ENCODE results near the gene SQSTM1. TPM values are rescaled to one million over a fixed set of nuclear protein-coding genes. Genes with fewer than 3 reads are reported as not detected.

Gene SQSTM1
- total and polyA plus RNA-seq, 12 donors: 258 to 2,312 (median 660) TPM

DNA sequence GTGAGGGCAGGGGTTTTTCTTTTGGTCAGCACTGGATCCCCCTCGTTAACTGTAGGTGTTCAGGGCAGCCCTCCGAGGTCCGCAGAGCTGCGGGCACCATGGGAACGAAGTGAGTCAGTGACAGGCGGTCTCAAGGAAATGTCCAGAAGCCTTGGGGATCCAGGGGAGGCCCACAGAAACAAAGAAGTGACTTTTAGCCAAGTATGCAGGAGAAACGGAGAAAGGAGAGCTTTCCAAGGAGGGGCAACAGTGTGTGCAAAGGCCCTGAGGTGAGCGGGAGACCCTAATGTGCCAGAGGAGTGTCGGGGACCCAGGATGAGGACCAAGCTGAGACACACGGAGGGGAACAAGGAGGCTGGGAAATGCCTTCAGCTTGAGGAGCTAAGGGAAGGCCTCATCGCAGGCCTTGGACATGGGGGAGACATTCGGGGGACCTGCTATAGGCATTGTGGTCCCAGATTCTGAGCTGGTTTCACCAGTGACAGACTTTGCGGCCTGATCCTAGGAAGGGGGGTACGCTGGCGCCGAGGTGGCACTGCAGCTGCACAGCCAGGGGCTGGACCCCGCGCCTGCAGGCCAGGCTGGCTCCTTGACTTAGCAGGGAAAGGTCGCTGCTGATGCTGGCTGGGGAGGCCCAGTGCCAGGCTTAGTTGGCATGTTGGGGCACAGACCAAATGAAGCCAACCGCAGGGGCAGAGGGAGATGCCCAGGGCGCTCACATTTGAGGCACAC is 23.7 kb upstream of the SQSTM1 start:
- H3K27me3 ChIP-seq: no peaks in the 10 kb centered on the region
- H3K4me3 ChIP-seq: peak overlapping the region in 2 of 4 donors; percentile 29 to 64
- intact Hi-C loops (cut with DNase I): loop anchor here in 1 of 2 donors (5.0 kb wide), 1 partner anchor 35 kb away; no protein-coding TSS in a partner anchor
- TF ChIP-seq, protein P1, sequence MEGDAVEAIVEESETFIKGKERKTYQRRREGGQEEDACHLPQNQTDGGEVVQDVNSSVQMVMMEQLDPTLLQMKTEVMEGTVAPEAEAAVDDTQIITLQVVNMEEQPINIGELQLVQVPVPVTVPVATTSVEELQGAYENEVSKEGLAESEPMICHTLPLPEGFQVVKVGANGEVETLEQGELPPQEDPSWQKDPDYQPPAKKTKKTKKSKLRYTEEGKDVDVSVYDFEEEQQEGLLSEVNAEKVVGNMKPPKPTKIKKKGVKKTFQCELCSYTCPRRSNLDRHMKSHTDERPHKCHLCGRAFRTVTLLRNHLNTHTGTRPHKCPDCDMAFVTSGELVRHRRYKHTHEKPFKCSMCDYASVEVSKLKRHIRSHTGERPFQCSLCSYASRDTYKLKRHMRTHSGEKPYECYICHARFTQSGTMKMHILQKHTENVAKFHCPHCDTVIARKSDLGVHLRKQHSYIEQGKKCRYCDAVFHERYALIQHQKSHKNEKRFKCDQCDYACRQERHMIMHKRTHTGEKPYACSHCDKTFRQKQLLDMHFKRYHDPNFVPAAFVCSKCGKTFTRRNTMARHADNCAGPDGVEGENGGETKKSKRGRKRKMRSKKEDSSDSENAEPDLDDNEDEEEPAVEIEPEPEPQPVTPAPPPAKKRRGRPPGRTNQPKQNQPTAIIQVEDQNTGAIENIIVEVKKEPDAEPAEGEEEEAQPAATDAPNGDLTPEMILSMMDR (IDR thresholded peaks at IDR 0.05): no peak
- TF ChIP-seq POLR2A (IDR thresholded peaks at IDR 0.05): no peak
- no peaks in the 10 kb centered on the region for H3K9me3 ChIP-seq (replicated peaks in 1 of 3)
- peak in 3 of 7 donors; percentile 20 to 34 (median 24) for DNase-seq
- peak overlapping the region in 4 of 5 donors; percentile 72 to 88 (median 86) for H3K27ac ChIP-seq
- H3K36me3 ChIP-seq (replicated peaks in 1 of 2): peaks cover 0 to 43% of the 10 kb centered on the region in 2 donors
- H3K4me1 ChIP-seq (replicated peaks in 1 of 2): peaks cover 12 to 40% of the 10 kb centered on the region in 2 donors
- WGBS, 4 donors: 65 to 79% (median 74%) methylated on average over 14 to 21 of the region's 21 CpGs

DNA sequence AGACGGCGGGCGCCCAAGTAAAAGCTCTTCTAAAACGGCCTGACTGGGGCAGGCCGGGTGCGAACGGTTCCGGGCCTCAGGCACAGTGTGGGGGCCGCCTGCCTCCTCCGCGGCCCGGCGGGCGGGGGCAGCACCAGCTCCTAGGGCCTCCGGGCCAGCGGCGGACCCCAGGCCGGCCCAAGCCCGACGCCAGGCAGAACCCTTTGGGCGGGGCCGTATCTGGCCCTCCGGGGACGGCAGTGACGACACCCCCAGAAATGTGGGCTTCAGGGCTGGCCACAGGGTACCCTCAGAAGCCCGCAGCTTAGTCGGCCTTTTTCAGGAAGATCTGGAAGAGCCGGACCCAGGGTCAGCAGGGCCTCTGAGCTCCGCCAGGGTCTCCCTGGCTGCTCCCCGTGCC is 23.0 kb upstream of the SQSTM1 start:
- Histone ChIP-seq H3K36me3 (replicated peaks in 1 of 2) (peaks cover 0 to 43% of the 10 kb centered on the region in 2 donors), H3K27me3 (no peaks in the 10 kb centered on the region), H3K27ac (no peak overlapping the region), H3K4me1 (replicated peaks in 1 of 2) (peaks cover 16 to 40% of the 10 kb centered on the region in 2 donors), H3K9me3 (replicated peaks in 1 of 3) (no peaks in the 10 kb centered on the region), H3K4me3 (no peak overlapping the region)
- intact Hi-C loops (cut with DNase I): loop anchor here in 1 of 2 donors (5.0 kb wide), 1 partner anchor 35 kb away; no protein-coding TSS in a partner anchor
- WGBS, 4 donors: 93 to 99% (median 94%) methylated on average over 12 to 30 of the region's 30 CpGs
- TF ChIP-seq, protein P1 (IDR thresholded peaks at IDR 0.05): no peak
- no peak for TF ChIP-seq POLR2A (IDR thresholded peaks at IDR 0.05)
- DNase-seq: peak in 1 of 7 donors; percentile 25

DNA sequence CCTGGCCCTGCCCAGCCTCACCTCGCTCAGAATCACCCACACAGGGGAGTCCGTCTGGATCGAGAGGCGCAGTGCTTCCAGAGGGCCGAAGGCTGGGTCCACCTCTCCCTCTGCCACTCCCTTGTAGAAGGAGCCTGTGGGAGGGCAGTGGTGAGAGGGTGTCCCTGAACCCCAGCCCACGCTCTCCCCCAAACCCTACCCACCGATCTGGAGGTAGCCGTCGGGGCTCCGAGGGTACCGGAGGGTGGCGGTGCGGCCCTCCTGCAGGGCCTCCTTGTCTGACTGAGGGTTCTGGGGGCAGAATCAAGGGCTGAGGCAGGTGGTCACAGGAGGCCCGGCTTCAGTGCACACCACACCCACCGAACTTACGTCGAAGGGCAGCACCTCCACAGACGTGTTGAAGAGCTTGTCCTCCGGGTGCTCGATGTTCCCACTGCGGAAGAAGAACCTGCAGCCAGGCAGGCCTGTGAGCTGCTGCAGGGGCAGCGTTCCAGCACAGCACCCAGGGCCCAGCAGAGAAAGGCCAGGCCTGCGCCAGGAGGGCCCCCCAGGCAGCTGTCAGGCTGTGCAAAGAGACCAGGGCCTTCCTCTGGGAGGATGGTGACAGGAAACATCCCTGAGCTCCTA is 22.4 kb upstream of the SQSTM1 start:
- 90 to 95% (median 94%) methylated on average over 7 to 23 of the region's 23 CpGs for whole genome bisulfite sequencing, 4 donors
- Histone ChIP-seq H3K4me1 (replicated peaks in 1 of 2) (peaks cover 16 to 42% of the 10 kb centered on the region in 2 donors), H3K36me3 (replicated peaks in 1 of 2) (peaks cover 0 to 43% of the 10 kb centered on the region in 2 donors), H3K27ac (no peak overlapping the region), H3K27me3 (no peaks in the 10 kb centered on the region), H3K9me3 (replicated peaks in 1 of 3) (no peaks in the 10 kb centered on the region), H3K4me3 (no peak overlapping the region)
- DNase-seq: peak in 1 of 7 donors; percentile 23
- no peak for TF ChIP-seq POLR2A (IDR thresholded peaks at IDR 0.05)
- TF ChIP-seq, protein P1 (IDR thresholded peaks at IDR 0.05): no peak
- intact Hi-C loops (cut with DNase I): loop anchor here in 1 of 2 donors (5.0 kb wide), 1 partner anchor 36 kb away; no protein-coding TSS in a partner anchor

Measured in adrenal gland (tissue), 12 donors.